ENCODE results near the gene SYNGR1.

GRCh38 chr22:39327995-39328754, 21.6 kb upstream of the SYNGR1 start:
- TF ChIP-seq CTCF (IDR thresholded peaks at IDR 0.05), result no peak
- TF ChIP-seq POLR2A (IDR thresholded peaks at IDR 0.05), result no peak

Data from esophagus squamous epithelium (tissue), 4 donors.